Measurements from ENCODE around the gene NTRK3. TPM values are rescaled to one million over a fixed set of nuclear protein-coding genes. Genes with fewer than 3 reads are reported as not detected.

Gene NTRK3
- total and polyA plus RNA-seq, 4 donors = 0.21 to 2.9 (median 0.32) TPM

DNA sequence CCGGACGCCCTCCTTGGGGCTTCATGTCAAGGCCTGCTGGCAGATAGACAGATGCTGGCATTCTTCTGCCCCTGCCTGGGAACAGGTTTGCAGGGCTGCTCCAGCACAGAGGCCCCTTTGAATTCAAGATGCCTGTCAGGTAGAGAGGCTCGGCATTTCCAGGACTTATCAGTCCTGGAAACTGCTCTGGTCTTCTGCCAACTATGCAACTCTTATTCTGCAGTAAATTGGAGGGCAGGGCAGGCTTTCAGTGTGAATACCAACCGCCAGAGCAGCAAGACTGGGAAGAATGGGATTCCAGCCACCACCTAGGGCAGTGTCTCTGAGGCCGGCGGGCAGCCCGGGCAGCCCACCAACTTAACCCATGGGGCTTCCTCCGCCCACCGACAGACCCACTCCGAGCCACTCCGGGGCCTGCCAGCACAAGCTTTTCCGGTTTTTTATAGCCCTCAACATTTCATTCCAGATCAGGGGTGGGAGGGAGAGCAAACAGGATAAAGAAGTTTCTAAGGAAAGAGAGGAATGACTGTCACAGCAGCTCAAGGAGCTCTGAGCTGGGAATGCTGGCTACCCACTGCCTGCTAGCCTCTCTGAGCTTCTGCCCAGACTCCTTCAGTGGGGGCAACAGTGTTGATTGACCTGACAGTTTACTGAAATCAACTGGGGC lies 140.9 kb downstream of the NTRK3 start (continued):
- TF ChIP-seq, protein P1, sequence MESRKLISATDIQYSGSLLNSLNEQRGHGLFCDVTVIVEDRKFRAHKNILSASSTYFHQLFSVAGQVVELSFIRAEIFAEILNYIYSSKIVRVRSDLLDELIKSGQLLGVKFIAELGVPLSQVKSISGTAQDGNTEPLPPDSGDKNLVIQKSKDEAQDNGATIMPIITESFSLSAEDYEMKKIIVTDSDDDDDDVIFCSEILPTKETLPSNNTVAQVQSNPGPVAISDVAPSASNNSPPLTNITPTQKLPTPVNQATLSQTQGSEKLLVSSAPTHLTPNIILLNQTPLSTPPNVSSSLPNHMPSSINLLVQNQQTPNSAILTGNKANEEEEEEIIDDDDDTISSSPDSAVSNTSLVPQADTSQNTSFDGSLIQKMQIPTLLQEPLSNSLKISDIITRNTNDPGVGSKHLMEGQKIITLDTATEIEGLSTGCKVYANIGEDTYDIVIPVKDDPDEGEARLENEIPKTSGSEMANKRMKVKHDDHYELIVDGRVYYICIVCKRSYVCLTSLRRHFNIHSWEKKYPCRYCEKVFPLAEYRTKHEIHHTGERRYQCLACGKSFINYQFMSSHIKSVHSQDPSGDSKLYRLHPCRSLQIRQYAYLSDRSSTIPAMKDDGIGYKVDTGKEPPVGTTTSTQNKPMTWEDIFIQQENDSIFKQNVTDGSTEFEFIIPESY (IDR thresholded peaks at IDR 0.05) = no peak

DNA sequence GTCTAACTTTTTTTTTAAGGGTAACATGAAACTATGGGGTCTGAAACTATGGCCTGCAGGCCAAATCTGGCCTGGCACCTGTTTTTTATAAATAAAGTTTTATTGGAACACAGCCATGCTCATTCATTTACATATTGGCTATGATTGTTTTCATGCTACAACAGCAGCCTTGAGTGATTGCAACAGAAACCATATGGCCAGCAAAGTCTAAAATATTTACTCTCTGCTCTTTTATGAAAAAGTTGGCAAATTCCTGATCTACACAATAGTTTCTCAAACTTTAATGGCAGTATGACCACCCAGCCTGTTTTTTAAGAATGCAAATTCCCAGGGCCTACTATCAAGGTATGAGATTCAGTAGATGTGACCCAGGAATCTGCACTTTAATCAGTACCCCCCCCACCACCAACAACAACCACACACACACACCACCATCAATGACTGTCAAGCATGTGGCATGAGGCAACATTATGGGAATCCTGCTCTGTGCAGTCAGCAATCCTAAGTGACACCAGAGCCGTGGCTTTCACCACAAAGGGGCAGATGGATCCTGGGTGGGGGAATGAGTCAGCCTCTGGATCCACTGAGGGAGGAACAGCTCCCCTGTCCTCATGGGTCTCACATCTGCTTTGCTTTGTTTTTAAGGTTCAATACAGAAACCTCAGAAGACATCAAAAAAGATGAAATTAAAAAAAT lies 142.8 kb downstream of the NTRK3 start:
- 44% methylated on average over 1 of the region's 1 CpG for WGBS
- Histone ChIP-seq H3K27ac (ENCODE audit: low read depth in 1 of 2, low read length in 2 of 2) (no peak overlapping the region), H3K27me3 (ENCODE audit: control insufficient read depth in 4 of 4, insufficient read depth in 4 of 4, low read length in 3 of 4) (peaks cover 0 to 2% (median 0%) of the 10 kb centered on the region in 4 donors), H3K4me1 (ENCODE audit: control insufficient read depth in 4 of 4, insufficient read depth in 4 of 4, low read length in 3 of 4) (no peaks in the 10 kb centered on the region), H3K4me3 (ENCODE audit: low read depth in 1 of 3, low read length in 3 of 3) (no peak overlapping the region), H3K9me3 (ENCODE audit: control insufficient read depth in 4 of 4, low read length in 3 of 4) (no peaks in the 10 kb centered on the region), H3K36me3 (ENCODE audit: control insufficient read depth in 4 of 4, insufficient read depth in 3 of 4, low read depth in 1 of 4, low read length in 3 of 4) (no peaks in the 10 kb centered on the region), H3K9ac (ENCODE audit: low read depth in 1 of 2, low read length in 2 of 2) (no peak overlapping the region)
- TF ChIP-seq EGR1 (IDR thresholded peaks at IDR 0.05; ENCODE audit: low read depth in 2 of 2) (no peak), GABPA (IDR thresholded peaks at IDR 0.05 in 1 of 2, conservative IDR thresholded peaks at IDR 0.05 in 1 of 2) (no peak), NR2F2 (IDR thresholded peaks at IDR 0.05) (no peak), SP1 (IDR thresholded peaks at IDR 0.05) (no peak), HNF4A (conservative IDR thresholded peaks at IDR 0.05) (no peak), FOXA2 (IDR thresholded peaks at IDR 0.05) (no peak), JUND (IDR thresholded peaks at IDR 0.05) (no peak), RXRA (IDR thresholded peaks at IDR 0.05) (no peak), TAF1 (conservative IDR thresholded peaks at IDR 0.05) (no peak), RAD21 (IDR thresholded peaks at IDR 0.05) (no peak), YY1 (IDR thresholded peaks at IDR 0.05) (no peak), HNF4G (IDR thresholded peaks at IDR 0.05) (no peak)
- TF ChIP-seq, protein P1 (IDR thresholded peaks at IDR 0.05) = no peak
- TF ChIP-seq, protein P2, sequence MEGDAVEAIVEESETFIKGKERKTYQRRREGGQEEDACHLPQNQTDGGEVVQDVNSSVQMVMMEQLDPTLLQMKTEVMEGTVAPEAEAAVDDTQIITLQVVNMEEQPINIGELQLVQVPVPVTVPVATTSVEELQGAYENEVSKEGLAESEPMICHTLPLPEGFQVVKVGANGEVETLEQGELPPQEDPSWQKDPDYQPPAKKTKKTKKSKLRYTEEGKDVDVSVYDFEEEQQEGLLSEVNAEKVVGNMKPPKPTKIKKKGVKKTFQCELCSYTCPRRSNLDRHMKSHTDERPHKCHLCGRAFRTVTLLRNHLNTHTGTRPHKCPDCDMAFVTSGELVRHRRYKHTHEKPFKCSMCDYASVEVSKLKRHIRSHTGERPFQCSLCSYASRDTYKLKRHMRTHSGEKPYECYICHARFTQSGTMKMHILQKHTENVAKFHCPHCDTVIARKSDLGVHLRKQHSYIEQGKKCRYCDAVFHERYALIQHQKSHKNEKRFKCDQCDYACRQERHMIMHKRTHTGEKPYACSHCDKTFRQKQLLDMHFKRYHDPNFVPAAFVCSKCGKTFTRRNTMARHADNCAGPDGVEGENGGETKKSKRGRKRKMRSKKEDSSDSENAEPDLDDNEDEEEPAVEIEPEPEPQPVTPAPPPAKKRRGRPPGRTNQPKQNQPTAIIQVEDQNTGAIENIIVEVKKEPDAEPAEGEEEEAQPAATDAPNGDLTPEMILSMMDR (IDR thresholded peaks at IDR 0.05; ENCODE audit: low read depth, low read length, missing input control) = no peak
- TF ChIP-seq, protein P3, sequence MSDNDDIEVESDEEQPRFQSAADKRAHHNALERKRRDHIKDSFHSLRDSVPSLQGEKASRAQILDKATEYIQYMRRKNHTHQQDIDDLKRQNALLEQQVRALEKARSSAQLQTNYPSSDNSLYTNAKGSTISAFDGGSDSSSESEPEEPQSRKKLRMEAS (IDR thresholded peaks at IDR 0.05) = no peak
- TF ChIP-seq, protein P4, sequence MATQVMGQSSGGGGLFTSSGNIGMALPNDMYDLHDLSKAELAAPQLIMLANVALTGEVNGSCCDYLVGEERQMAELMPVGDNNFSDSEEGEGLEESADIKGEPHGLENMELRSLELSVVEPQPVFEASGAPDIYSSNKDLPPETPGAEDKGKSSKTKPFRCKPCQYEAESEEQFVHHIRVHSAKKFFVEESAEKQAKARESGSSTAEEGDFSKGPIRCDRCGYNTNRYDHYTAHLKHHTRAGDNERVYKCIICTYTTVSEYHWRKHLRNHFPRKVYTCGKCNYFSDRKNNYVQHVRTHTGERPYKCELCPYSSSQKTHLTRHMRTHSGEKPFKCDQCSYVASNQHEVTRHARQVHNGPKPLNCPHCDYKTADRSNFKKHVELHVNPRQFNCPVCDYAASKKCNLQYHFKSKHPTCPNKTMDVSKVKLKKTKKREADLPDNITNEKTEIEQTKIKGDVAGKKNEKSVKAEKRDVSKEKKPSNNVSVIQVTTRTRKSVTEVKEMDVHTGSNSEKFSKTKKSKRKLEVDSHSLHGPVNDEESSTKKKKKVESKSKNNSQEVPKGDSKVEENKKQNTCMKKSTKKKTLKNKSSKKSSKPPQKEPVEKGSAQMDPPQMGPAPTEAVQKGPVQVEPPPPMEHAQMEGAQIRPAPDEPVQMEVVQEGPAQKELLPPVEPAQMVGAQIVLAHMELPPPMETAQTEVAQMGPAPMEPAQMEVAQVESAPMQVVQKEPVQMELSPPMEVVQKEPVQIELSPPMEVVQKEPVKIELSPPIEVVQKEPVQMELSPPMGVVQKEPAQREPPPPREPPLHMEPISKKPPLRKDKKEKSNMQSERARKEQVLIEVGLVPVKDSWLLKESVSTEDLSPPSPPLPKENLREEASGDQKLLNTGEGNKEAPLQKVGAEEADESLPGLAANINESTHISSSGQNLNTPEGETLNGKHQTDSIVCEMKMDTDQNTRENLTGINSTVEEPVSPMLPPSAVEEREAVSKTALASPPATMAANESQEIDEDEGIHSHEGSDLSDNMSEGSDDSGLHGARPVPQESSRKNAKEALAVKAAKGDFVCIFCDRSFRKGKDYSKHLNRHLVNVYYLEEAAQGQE (IDR thresholded peaks at IDR 0.05) = no peak
- TF ChIP-seq, protein P5, sequence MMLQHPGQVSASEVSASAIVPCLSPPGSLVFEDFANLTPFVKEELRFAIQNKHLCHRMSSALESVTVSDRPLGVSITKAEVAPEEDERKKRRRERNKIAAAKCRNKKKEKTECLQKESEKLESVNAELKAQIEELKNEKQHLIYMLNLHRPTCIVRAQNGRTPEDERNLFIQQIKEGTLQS (IDR thresholded peaks at IDR 0.05) = no peak
- DNase-seq (ENCODE audit: low spot score) = no peak
